GM18907 (cell line): ENCODE data around the gene PTGDR2.
"Not testable (repeated sequence)": the region's sequence is repeated elsewhere in the genome, so short reads cannot be mapped to it uniquely, and the experiment has no call there.

Source experiments
- ATAC-seq: cut with Tn5 transposase; IDR thresholded peaks from one replicate; pipeline ENCODE4 v1.9.1; 2021; ENCODE audit warnings: mild to moderate bottlenecking, moderate library complexity; ENCODE audit not compliant: unreplicated experiment

PTGDR2 gene

DNA sequence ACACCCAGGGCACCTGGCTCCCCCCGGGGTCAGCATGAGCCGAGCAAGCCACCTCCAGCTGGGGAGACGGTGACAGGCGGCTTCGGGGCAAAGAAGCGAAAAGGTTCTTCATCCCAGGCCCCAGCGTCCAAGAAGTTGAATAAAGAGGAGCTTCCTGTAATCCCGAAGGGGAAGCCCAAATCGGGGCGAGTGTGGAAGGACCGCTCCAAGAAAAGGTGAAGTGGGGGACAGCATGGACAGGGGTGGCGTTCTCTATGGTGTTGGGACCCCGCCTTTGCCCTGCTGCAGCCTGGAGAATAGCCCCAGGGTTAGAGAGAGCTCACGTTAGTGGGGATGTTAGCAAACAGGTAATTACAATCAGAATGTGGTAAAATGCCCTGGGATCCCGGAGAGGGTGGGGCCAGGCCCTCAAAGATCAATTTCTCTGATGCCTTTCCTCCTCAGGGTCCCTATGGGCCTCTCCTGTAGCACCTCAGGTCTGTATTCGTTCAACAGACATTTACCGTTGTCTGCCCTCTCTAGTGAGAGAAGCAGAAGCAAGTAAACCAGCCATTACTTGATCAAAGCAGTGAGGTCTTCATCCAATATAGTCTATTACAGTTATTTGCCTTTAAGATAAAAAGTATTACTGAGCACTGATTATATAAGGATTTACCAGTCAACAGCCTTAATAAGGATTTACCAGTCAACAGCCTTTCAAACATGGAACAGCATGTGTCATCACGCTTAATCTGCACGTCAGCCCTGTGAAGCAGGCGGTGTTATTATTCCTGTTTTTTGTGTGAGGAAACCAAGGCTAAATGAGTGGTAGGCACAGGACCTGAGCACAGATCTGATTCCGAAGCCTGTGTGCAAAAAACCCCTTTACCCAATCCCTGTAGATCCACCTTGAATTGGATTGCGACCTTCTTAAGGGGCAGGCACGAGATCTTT is 12.8 kb downstream of the PTGDR2 start:
- ATAC-seq: peak; percentile 1

GRCh38 chr11:60841797-60842667 is 13.7 kb downstream of the PTGDR2 start, which contains the start of gene CCDC86:
CCDC86 (plus strand) TSS chr11:60842113; CDS start chr11:60842125, 12 bp downstream.
- peak; percentile 80 for ATAC-seq

DNA sequence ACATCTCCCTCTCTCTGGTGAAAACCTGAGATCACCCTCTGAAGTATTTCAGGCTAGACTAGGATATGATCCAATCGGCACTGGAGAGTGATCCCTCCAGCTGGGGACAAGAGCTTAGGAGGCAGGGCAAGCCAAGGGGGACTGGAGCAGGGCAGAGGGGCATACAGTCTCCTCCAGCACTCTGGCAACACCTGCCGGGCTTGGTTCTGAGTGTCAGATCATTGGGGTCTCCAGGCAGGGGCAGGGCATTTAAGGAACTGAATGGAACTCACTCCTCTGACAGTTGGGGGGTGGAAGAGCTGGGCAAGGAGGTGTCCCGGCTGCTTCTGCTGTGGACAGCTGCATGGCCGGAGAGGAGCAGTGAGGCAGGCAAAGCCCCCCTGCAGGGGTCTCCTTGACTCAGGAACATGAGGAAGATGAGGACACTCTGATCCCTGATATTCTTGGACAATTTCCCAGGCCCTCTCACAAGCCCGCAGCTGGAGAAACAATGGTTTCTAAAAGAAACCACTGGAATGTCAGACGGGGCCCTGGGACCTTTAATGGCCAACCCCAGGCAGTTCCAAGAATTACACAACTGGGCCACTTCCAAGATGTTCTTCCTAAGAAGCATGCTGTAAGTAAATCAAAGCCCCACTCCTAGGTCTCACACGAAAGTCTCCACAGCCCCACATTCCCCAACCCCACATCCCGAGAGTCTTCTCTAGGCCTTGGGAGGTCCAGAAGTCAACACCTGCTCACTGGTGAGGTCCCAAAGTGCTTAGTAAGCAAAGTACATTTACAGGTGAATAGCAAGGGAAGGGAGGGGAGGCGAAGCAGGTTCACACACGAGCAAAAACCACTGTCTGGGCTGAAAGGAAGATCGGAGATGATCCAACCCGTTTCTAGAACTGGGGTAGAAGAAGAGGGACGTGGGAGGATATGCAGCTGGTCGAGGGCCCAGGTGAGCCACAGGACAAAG is 15.0 kb downstream of the PTGDR2 start:
- ATAC-seq: no peak

- no peak for ATAC-seq
Observed at GRCh38 chr11:60838132-60838531, 17.6 kb downstream of the PTGDR2 start.

GRCh38 chr11:60836866-60837515 is 18.8 kb downstream of the PTGDR2 start:
- ATAC-seq: no peak

DNA sequence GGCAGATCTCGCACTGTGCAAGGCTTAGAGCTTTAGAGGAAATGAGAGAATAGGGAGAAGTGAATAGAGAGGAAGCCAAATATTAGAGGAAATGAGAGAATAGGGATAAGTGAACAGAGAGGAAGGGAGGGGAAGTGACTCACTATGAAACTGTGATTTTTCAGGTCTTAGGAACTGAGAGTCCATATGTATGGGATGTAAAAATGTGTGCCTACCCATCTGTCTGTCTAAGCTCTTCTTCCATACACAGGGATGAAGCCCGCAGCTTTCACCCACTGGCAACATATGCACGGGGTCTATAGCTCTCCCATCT is 20.3 kb downstream of the PTGDR2 start:
- ATAC-seq: no peak

GRCh38 chr11:60834742-60835533 is 20.8 kb downstream of the PTGDR2 start:
- ATAC-seq: no peak

GRCh38 chr11:60831501-60832079 is 24.2 kb downstream of the PTGDR2 start:
- ATAC-seq: no peak

DNA sequence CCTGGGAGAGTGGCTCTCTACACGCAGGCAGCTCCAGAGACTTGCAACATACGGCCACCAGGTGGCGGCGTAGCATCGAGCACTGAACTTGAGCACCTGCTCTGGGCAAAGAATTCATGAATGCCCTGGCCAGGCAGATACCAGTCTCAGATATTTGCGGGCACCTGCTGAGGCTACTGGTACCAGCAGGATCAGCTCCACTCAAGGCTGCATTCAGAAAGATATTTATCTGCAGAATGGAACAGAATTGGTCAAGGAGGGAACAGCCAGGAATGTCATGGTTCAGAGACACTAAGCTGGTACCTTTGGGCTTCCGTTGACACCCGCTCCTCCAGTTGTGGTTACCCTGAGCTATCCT is 24.6 kb downstream of the PTGDR2 start:
- ATAC-seq: no peak

DNA sequence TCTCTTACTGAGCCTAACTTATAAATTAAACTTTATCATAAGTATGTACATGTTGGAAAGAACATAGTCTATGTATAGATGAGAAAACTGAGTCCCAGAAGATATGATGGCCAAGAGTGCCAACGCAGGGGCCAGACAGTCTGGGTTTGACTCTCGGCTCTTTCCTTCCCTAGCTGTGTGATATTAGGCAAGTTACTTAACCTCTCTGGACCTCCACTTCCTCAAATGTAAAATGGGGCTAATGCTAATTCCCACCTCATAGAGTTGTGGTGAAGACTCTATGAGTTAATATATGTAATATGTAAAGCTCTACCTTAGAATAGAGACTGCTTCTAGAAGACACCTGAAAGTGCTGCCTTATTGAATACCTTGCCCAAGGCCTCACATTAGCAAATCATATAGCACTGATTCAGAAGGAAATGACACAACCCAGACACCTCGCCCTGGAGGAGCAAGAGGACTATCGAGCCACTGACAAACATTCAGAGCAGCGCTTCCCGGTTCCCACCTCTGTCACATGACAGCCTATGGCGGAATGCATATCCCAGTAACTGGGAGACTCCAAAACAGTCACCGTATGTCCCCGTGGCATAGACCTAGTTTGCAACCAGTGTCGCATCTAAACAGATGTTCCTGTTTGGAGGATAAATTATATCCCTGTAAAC is 25.1 kb downstream of the PTGDR2 start:
- no peak for ATAC-seq

- no peak for ATAC-seq
Observed at GRCh38 chr11:60825790-60826189, 30.0 kb downstream of the PTGDR2 start.

DNA sequence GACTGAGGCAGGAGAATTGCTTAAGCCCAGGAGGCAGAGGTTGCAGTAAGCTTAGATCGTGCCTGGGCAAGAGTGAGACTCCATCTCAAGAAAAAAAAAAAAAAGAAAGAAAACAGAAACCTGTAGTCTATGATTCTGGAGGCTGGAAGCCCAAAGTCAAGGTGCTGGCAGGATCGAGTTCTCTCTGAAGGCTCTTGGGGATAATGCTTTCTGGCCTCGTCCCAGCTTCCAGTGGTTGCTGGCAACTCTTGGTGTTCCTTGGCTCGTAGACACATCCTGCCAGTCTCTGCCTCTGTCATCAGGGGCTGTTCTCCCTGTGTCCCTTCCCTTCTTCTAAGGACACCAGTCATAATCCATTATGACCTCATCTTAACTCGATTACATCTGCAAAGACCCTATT is 30.6 kb downstream of the PTGDR2 start:
- no peak for ATAC-seq

DNA sequence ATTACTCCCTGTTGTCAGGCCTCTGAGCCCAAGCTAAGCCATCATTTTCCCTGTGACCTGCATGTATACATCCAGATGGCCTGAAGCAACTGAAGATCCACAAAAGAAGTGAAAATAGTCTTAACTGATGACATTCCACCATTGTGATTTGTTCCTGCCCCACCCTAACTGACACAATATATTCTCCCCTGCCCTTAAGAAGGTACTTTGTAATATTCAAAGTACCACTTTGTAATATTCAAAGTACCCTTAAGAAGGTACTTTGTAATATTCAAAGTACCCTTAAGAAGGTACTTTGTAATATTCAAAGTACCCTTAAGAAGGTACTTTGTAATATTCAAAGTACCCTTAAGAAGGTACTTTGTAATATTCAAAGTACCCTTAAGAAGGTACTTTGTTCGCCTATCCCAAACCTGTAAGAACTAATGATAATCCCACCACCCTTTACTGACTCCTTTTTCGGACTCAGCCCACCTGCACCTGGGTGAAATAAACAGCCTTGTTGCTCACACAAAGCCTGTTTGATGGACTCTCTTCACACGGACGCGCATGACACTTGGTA is 31.9 kb downstream of the PTGDR2 start:
- ATAC-seq: not testable (repeated sequence)

DNA sequence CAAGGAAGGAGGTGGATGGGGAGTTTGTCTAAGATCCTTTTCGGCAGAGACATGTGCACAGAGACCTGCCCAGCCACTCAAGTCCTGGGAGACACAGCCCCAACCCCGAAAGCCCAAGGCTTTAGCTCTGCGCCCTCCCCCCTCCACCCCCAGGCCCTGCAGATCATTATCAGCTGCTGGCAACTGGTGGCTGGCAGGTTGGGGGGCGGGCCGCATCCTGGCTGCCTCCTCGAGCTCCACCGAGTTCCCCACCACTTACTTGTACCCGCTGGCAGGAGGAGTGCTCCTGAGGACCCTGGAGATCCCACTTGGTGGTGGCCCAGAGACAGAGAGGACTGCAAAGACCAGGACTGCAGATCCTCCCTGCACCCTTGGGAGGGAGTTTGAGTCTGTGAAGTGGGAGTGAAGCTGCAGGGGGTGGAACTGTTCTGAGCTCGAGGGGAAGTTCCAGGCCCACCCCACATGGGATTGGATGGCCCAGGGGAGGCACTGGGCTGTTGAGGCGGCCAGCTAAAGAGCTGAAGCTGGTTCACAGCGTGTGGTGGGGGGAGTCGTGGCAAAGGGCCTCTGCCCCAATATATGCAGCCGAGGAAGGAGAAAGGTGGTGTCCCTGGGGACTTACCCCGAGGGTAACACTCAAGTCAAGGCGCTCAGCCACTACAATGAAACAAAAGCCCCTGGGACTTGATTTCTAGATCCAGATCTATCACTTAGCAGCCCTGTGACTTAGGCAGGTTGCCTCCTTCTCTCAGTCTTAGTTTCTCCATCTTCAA is 33.7 kb downstream of the PTGDR2 start:
- ATAC-seq: no peak

- no peak for ATAC-seq
Observed at GRCh38 chr11:60818057-60818456, 37.7 kb downstream of the PTGDR2 start.

GRCh38 chr11:60816590-60817157 is 39.1 kb downstream of the PTGDR2 start:
- no peak for ATAC-seq

GRCh38 chr11:60814112-60814511 is 41.6 kb downstream of the PTGDR2 start:
- no peak for ATAC-seq
